Motor neuron (in vitro differentiated cells): ENCODE results near the gene UTP25. TPM values are rescaled to one million over a fixed set of nuclear protein-coding genes. Genes with fewer than 3 reads are reported as not detected.
A peak's percentile ranks its signal among the peaks of the same experiment; 100 is the strongest.
"Not testable (repeated sequence)": the region's sequence is repeated elsewhere in the genome, so short reads cannot be mapped to it uniquely, and the experiment has no call there.

ENCODE experiments used
- ATAC-seq, 8 experiments: fragments of 200-7000 bp; cut with Tn5 transposase; replicated peaks in 6 of 8; 2 replicates each; pipeline ENCODE4 v1.8.0; 2021; ENCODE audit warnings: mild to moderate bottlenecking in 8 of 8, moderate library complexity in 8 of 8
- H3K27ac ChIP-seq, 2 donors: fragments of 250-450 bp; sonication (Bioruptor Pico); 2 replicates each; pipeline ENCODE4 v1.9.0; 2021; ENCODE audit warnings: antibody characterized with exemption in 2 of 2, mild to moderate bottlenecking in 2 of 2, moderate library complexity in 1 of 2
- H3K4me1 ChIP-seq, 2 donors: fragments of 250-450 bp; sonication (Bioruptor Pico); replicated peaks in 1 of 2; 2 replicates each; pipeline ENCODE4 v1.6.1; 2021; ENCODE audit warnings: antibody characterized with exemption in 2 of 2, mild to moderate bottlenecking in 2 of 2, moderate library complexity in 1 of 2
- H3K4me3 ChIP-seq, 5 donors: fragments of 250-450 bp; sonication (Bioruptor Pico); 2 replicates each; pipeline ENCODE4 v1.9.0; 2021; ENCODE audit warnings: antibody characterized with exemption in 5 of 5, mild to moderate bottlenecking in 5 of 5, moderate library complexity in 4 of 5
- WGBS, 10 experiments: fragments of 450-650 bp; shearing (Covaris generic); methylation state at CpG; one replicate each; pipeline ENCODE4 v1.0.0; 2022; 5-methylcytosine and 5-hydroxymethylcytosine counted together
- in situ Hi-C, 9 experiments: fragments of 400-800 bp; cut with MboI; loops; one replicate each; pipeline ENCODE4 v1.15.0; 2021; ENCODE audit warnings: low sequenced_read_pairs in 9 of 9, low pct_unique_long_range_greater_than_20kb in 2 of 9; ENCODE audit not compliant: unreplicated experiment in 9 of 9
- total RNA-seq, 8 experiments: library from RNA; unstranded; fragments of 300-600 nt; gene quantifications; 2 replicates each; pipeline versions ENCODE4 v1.2.3 to v1.2.4, GENCODE V29; 2022

UTP25 gene
- total RNA-seq, 8 experiments from 2014 or later, result 6.3 to 11.9 (median 8.7) TPM

DNA sequence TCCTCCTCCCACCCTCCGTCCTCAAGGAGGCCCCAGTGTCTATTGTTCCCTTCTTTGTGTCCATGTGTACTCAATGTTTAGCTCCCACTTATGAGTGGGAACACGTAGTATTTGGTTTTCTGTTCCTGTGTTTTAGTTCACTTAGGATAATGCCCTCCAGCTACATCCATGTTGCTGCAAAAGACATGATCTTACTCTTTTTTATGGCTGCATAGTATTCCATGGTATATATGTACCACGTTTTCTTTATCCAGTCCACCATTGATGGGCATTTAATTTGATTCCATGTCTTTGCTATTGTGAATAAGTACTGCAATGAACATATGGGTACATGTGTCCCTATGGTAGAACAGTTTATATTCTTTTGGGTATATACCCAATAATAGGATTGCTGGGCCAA, 34.1 kb upstream of the UTP25 start:
- H3K4me1 ChIP-seq, ATAC-seq, in situ Hi-C loops: not testable (repeated sequence)

DNA sequence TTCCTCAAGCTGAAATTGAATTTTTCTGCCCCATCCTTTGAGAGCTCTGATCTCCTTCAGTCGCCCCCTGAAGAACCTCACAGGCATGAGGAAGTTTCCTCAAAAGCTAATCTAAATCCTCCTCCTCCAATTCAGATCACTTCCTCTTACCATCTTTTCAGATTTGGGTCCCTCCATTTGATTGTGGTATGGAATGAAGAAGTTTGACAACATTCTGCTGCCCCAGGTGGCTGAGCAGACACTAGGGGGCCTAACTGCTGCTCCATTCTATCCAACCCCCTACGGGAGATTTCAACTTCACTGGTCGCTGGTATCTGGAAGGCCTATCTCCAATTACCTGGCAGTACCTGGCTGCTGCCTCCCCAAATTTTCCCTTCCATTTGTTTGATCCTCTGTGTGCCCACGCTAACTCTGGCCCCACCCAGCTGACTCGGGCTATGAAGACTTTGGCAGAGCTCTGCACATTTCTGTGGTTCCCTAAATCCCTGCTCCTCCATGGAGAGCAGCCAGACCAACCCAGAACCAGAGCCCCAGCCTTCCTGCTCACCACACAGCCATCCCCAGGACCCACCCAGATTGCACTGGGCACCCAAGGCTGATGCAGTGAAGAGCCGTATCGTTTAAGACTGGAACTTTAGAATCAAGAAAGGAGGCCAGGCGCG, 29.7 kb upstream of the UTP25 start:
- WGBS, 10 experiments, result 0 to 92% (median 60%) methylated on average over 1 to 6 of the region's 9 CpGs; no CpG with 5 or more reads in 1 of the 10 experiments

More for the DNA sequence above, 34.1 kb upstream of the UTP25 start:
- H3K27ac ChIP-seq, H3K4me3 ChIP-seq: not testable (repeated sequence)
- 29 to 83% (median 51%) methylated on average over 1 to 3 of the region's 3 CpGs for WGBS, 10 experiments

DNA sequence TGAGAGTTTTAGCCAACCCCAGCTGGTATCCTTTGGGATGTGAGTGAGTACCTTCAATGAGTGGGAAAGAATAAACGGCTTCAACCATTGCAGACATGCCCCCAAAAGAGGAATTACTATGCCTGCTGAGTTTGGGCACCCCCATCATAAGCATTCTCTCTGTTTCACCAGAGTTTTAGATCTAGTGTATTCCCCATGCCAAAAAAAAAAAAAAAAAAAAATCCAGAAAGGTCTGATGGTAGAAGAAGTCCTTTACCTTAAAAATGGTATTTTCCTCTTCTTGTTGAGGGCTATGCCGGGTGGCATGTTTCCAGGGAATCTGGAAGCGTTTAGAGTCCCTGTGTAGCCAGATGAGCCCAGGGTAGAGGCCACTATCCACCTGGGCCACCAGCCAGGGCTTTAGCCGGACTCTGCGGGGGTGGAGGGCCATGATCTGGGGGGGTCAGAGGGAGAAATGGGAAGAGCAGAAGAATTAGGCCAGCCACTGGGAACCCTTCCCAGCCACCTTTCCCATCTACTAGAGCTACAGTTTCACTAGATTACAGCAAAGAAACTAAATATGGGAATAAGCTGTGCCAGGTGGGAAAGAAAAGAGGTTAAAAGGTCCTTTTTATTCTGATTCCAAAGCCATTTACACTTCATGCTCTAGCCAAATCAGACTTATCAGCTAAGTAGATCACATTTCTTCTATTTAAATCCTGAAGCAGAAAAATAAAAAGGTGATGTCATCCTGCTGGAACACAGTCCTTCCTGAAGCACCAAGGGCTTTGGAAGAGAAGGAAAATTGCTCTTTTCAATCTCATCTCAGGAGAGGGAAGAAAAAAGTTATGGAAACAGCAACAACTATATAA, 26.6 kb upstream of the UTP25 start:
- no peak overlapping the region for H3K27ac ChIP-seq

More for the DNA sequence above, 29.7 kb upstream of the UTP25 start:
- in situ Hi-C loops, result no loop called here
- Histone ChIP-seq H3K27ac (no peak overlapping the region), H3K4me3 (no peak overlapping the region), H3K4me1 (no peaks in the 10 kb centered on the region)
- no peak for ATAC-seq

DNA sequence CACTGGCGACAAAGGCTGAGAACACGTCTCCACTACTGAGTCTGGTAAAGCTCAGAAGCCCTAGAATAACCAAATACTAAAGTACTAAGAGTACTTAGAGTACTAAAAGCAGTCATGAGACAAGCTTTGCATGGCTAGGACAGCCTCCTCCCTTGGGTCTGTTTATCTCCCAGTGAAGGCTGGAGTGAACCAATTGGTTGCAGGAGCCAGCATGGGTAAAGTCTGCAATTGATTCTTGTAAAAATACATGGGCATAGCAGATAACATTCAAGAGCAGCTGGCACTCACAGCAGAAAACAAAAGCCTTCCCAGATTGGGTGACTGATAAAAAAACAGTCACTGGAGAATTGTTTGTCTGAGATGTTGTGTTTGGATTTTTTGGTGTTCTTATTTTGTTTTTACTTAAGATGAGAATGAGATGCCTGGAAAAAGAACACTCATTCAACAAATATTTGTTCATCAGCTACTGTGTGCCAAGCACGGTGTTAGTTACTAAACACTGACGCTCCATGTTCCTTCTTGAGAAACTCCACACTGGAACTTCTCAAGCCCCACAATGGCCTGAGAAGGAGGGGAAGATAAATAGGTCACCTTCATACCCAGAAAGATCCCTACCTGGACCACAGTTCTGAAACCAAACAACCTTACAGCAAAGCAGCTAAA, 25.5 kb upstream of the UTP25 start:
- WGBS, 10 experiments, result 40 to 83% (median 65%) methylated on average over 1 to 4 of the region's 4 CpGs; no CpG with 5 or more reads in 4 of the 10 experiments
- in situ Hi-C loops, result no loop called here
- Histone ChIP-seq H3K27ac (no peak overlapping the region), H3K4me1 (no peaks in the 10 kb centered on the region), H3K4me3 (no peak overlapping the region)
- ATAC-seq, result peak in 1 of 8 experiments; percentile 16

More for the DNA sequence above, 26.6 kb upstream of the UTP25 start:
- Histone ChIP-seq H3K4me3 (no peak overlapping the region), H3K4me1 (no peaks in the 10 kb centered on the region)
- 12 to 83% (median 67%) methylated on average over 1 to 5 of the region's 5 CpGs; no CpG with 5 or more reads in 3 of the 10 experiments for WGBS, 10 experiments
- peak in 1 of 8 experiments; percentile 13 for ATAC-seq
- in situ Hi-C loops, result no loop called here

DNA sequence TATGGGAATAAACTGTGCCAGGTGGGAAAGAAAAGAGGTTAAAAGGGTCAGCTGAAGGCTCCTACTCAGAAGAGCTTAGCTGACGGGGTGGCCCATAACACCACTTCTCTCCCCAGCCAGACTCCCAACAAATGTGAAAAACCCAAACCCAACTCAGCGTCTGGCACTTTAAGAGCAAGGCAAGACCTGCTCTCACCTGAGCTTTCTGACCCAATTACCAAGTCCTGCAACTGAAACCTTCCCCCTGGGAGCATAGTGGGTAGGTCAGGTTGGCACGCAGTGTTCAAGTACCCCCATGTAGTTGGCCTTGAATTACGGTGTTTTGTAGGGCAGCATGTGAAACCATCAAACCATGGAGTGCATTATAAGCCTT, 25.0 kb upstream of the UTP25 start:
- Histone ChIP-seq H3K4me1 (no peaks in the 10 kb centered on the region), H3K27ac (no peak overlapping the region), H3K4me3 (no peak overlapping the region)
- 29 to 100% (median 61%) methylated on average over 1 to 4 of the region's 4 CpGs; no CpG with 5 or more reads in 2 of the 10 experiments for WGBS, 10 experiments
- in situ Hi-C loops, result no loop called here
- ATAC-seq, result no peak

DNA sequence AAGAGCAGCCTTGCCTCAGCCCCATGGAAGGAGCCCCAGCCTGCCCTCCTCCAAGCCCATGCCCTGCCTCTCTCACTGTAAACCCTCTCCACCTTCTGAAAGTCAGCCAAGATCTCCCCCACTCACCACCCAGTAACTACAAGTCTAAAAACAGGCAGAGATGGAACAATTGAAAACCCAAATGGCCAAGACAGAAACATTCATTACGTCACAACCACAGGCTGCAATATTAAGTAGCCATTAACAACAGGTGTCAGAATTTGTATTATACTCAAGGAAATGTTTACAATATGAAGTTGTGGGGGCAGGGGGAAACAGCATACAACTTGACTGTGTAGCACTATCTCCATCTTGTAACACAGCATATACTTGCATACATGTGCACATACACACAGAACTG, 24.2 kb upstream of the UTP25 start:
- Histone ChIP-seq H3K4me3 (no peak overlapping the region), H3K27ac (no peak overlapping the region), H3K4me1 (no peaks in the 10 kb centered on the region)
- in situ Hi-C loops, result no loop called here
- WGBS, 10 experiments, result 20 to 100% (median 83%) methylated on average over 1 of the region's 1 CpG; no CpG with 5 or more reads in 5 of the 10 experiments
- no peak for ATAC-seq

DNA sequence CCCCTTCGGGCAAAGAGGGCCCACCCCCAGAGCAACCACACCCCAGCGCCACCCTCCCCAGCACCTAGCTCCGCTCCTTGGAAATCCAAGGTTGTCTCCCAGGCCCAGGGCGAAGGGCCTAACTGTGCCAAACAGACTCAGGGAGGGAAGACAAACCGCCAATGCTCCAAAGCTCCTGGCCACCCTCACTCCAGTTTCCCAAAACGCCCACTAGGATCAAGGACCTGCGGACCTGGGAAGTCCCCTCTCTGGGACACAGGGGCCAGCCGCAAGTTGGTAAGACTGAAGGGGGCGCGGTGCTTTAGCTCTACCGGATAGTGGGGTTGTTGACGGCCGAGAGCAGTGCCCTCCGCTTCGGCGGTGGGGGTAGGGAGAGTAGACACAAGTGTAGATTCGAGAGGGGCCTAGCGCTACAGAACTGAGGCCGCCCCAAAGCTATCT, 22.4 kb upstream of the UTP25 start:
- H3K4me3 ChIP-seq, result no peak overlapping the region
- in situ Hi-C loops, result no loop called here
- no peaks in the 10 kb centered on the region for H3K4me1 ChIP-seq
- no peak for ATAC-seq
- no peak overlapping the region for H3K27ac ChIP-seq
- WGBS, 10 experiments, result 15% methylated on average over 4 of the region's 19 CpGs; no CpG with 5 or more reads in 9 of the 10 experiments

DNA sequence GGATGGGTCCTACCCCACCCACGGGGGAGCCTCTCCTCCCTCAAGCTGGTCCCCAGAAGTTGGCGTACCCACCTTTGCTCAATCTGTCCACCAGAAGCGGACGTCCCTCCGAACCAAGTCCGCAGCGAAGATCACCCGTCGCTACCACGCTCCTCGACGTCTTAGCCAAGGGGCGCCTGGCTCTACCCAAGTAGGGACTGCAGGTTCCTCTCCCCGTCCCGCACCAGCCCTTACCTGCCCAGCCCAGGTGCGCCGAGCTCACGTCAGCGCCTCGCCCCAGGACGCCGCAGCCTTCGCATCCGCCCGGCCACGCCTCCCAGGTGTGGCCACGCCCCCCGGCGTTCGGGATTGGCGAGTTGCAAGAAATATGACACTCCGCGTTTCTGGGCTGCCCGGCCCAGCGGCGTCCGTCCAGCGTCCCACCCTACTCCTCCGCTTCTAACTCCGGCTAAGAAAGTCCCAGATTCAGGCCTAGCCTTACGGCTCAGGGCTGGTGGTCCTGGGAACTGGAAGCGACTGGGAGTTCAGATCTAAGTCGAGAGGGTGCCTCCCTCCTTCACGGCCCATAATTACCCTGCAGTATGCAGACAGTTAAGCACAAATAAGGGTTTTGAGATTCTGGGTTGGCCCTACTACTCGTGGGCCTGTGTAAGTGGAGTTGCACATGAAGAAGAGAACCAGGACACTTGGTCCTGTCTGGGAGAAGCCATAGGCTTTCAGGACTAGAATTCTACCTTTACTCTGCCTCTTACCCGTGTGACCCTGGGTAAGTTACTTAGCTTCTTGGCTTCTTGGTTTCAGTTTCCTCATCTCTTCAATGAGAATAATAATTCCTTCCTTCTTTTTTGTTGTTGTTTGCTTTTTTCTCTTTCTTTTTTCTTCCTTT, 21.7 kb upstream of the UTP25 start, which contains the start of gene IRF6:
IRF6 (minus strand) TSS at position 268 of the 886 bp plus-strand sequence. CDS start 4,729 bp downstream, outside the sequence.
- H3K27ac ChIP-seq, result no peak within 1 kb of the TSS
- in situ Hi-C loops, result no loop called here
- no peaks in the 10 kb centered on the region for H3K4me1 ChIP-seq
- WGBS, 10 experiments, result 1 to 85% (median 37%) methylated on average over 1 to 22 of the region's 46 CpGs
- peak within 1 kb of the TSS in 1 of 5 donors; percentile 10 for H3K4me3 ChIP-seq
- ATAC-seq, result peak in 4 of 8 experiments; percentile 30 to 98 (median 74)

DNA sequence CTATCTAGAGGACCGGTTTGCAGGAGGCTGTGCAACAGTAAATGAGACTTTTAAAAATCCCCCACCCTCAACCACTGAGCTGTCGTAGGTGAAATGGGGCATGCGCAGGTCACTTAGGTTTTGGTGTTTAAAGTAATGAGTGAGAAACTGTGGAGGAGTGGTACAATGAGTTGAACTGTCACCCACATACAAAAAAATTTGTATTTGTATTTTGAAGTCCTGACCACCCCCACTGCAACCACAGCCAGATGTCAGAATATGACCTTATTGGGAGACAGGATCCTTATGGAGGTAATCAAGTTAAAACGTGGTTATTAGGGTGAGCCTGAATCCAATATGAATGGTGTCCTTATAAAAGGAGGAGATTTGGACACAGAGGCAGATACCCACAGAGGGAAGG, 20.3 kb upstream of the UTP25 start:
- H3K4me1 ChIP-seq, result no peaks in the 10 kb centered on the region
- in situ Hi-C loops, result no loop called here
- WGBS, 10 experiments, result 22 to 100% (median 81%) methylated on average over 1 to 4 of the region's 4 CpGs
- H3K4me3 ChIP-seq, result no peak overlapping the region
- ATAC-seq, result no peak
- no peak overlapping the region for H3K27ac ChIP-seq

DNA sequence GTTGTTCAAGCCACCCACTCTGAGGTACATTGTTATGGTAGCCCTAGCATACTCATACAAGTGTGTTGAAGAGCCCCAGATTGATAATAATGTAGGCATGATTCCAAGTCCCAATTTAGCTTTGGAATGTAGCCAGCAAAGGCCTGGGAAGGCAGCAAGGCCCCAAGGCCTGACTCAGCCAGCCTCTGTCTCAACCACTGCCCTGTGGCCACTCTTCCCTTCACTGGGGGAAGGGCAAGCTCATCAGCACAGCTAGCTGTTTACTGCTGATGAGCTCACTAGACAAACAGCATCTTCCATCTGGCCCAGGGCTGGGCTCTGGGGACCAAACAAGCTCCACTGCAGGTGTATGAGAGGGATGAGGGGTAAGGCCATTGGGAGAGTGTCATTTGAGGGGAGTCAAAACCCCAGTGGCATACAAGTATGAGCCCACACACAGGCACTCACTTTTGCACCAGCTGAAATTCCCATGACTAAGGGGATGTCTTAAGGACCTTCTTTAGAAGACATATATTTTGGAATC, 19.7 kb upstream of the UTP25 start:
- H3K27ac ChIP-seq, result no peak overlapping the region
- no peak overlapping the region for H3K4me3 ChIP-seq
- ATAC-seq, result peak in 7 of 8 experiments; percentile 84 to 99 (median 96)
- H3K4me1 ChIP-seq, result no peaks in the 10 kb centered on the region
- in situ Hi-C loops, result no loop called here

DNA sequence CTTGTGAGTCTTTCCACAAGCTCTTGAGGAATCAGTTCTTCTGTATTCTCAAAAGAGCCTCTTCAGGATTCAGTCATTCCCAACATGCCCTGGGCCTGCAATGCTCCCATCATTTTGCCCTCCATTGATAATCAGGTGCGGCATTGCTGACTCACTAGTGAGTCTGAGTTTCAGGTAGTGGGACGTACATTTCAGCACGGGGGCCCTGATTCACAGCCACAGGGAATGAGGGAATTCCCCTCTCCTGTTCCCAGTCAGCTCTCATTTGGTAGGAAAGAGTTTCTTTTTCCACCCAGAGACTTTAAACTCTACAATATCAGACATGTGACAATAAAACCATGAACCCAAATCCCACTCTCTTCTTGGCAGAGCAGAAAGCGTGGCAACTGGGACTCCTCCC, 18.2 kb upstream of the UTP25 start:
- 57 to 100% (median 100%) methylated on average over 1 to 4 of the region's 4 CpGs; no CpG with 5 or more reads in 3 of the 10 experiments for WGBS, 10 experiments
- in situ Hi-C loops, result no loop called here

DNA sequence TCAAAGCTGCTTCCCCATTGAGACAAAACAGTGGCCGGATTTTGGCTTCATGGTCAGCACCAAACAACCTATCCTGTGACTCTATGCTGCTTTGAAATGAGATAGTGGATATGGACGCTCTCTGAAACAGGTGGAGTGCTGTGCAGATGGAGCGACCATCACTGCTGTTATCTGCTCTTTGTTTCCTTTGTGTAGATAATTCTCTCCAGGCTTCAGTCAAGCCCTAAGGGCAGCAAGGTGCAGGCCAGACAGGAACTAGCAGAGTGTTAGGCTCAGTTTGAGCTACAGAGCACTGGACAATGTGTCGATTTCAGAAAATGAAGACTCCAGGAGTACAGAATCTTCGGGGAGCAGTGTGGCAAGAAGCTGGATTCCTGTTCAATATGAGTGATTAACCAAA, 17.0 kb upstream of the UTP25 start:
- no peak overlapping the region for H3K27ac ChIP-seq
- no peaks in the 10 kb centered on the region for H3K4me1 ChIP-seq
- ATAC-seq, result no peak
- in situ Hi-C loops, result no loop called here
- no peak overlapping the region for H3K4me3 ChIP-seq
- WGBS, 10 experiments, result 66 to 90% (median 80%) methylated on average over 1 to 5 of the region's 5 CpGs; no CpG with 5 or more reads in 1 of the 10 experiments

More for the DNA sequence above, 18.2 kb upstream of the UTP25 start:
- Histone ChIP-seq H3K27ac (no peak overlapping the region), H3K4me1 (no peaks in the 10 kb centered on the region), H3K4me3 (no peak overlapping the region)
- ATAC-seq, result no peak
